HG02981 (cell line): Measurements from ENCODE around the gene CHST7.
"Not testable (repeated sequence)": the region's sequence is repeated elsewhere in the genome, so short reads cannot be mapped to it uniquely, and the experiment has no call there.

Source experiments
- ATAC-seq: cut with Tn5 transposase; IDR thresholded peaks from one replicate; pipeline ENCODE4 v1.9.1; 2021; ENCODE audit warnings: mild to moderate bottlenecking, moderate library complexity; ENCODE audit not compliant: unreplicated experiment

The CHST7 gene, protein sequence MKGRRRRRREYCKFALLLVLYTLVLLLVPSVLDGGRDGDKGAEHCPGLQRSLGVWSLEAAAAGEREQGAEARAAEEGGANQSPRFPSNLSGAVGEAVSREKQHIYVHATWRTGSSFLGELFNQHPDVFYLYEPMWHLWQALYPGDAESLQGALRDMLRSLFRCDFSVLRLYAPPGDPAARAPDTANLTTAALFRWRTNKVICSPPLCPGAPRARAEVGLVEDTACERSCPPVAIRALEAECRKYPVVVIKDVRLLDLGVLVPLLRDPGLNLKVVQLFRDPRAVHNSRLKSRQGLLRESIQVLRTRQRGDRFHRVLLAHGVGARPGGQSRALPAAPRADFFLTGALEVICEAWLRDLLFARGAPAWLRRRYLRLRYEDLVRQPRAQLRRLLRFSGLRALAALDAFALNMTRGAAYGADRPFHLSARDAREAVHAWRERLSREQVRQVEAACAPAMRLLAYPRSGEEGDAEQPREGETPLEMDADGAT

DNA sequence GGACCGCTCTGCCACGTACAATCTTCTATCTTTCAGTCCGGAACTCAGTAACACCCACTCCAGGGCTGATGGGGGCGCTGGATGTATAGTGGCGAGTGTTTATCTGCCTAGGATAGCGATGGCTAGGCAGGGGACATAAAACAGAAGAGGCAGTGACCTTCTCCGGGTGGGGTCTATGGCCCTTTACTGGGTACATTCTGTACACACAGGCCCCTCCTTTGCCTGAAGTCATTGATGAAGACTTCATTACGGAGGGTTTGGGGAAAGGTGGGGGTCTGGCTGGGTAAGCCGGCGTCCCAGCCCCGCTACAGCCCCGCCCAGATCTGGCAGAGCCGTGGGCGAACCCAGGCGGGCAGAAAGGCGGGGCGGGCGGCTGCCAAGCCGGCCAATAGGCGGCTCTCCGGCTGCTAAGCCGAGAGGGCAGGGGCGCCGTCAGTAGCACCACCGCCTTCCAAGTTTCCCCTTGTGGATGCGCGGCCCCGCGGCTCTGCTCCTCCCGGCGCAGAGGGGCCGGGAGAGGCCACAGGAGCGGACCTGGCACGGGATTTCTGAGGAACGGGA, at the start of gene CHST7:
Gene CHST7 (plus strand): TSS at position 435 of the 561 bp plus-strand sequence. CDS start 167 bp downstream, outside the sequence.
- peak; percentile 33 for ATAC-seq

DNA sequence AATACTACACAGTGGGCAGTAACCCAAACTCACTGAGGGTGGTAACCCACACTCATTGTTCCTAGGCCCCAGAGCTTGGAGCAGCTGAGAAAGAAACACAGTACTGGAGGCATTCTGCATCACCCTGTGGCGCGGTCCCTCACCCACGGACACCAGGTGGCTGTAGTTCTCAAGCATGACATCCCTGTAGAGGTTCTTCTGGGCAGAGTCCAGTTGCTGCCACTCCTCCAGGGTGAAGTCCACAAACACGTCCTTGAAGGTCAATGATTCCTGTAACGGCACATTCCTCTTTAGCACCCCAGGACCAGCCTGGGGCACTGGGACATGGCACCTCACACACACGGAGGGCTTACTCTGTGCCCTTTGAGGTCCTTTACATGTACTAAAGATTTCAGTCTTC, 44.9 kb upstream of the CHST7 start:
- not testable (repeated sequence) for ATAC-seq

DNA sequence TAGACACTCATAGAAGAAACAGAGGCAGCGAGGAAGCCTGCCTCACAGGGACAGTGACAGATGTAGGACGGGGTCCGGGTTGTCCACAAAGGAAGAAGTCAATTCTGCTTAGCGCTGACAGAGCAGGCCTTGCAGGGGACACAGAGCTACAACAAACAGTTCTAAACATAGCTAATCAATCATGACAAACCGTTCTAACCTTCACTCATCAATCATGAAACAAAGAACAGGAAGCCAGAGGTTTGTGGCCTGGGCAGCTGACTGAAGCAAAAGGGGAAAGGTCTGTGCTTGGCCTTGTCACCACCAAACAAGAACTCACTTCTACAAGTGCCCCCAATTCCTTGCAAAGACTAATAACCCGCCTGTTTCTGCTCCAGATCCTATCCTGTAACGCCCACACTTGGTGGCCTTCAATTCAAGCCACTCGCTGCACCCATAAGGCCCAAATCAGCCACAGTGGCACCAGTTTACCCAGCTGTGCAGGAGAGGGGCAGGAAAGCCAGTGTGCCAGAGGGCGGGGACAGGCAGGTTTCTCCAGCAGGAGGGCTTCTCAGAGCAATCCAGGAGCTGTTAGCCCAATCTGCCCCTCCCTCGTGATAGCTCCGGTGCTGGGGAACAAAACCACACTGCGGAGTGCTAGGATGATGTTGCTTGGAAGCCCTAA, 43.7 kb upstream of the CHST7 start:
- not testable (repeated sequence) for ATAC-seq

DNA sequence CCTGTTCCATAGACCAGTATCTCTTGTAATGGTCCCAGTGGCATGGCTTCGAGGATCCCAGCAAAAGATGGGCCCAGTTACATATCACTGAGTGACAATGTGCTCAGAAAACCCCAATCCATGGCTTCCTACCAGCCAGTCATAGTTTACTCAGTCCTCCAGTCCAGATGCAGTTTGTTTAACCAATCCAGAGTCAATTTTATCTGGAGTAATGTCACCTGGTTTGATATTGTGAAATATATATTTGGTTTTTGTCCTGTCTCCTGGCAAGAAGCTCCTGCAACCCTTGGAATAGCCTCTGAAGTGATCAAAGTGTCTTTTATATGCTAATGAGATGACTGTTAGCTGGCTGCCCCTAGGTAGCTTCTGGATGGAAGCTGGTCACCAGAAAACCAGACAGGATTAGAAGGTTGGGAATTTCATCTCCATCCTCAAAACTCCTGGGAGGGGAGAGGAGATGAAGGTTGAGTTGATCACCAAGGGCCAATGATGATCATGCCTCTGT, 43.1 kb upstream of the CHST7 start:
- not testable (repeated sequence) for ATAC-seq

DNA sequence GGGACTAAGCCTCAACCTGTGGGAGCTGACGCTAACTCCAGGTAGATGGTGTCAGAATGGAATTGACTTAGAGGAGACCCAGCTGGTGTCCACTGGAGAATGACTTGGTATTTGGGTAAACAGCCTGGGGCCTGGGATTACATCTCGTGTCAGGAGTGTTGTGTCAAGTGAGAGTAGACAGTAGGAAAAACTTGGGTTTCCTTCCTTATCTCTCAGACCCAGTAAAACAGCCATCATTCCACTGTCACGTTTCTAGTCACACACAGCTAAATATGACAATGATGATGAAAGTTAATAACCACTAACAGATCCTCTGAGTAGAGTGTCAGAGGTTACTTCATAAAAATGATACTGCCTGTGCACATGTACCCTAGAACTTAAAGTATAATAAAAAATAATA, 42.1 kb upstream of the CHST7 start:
- ATAC-seq, result no peak

DNA sequence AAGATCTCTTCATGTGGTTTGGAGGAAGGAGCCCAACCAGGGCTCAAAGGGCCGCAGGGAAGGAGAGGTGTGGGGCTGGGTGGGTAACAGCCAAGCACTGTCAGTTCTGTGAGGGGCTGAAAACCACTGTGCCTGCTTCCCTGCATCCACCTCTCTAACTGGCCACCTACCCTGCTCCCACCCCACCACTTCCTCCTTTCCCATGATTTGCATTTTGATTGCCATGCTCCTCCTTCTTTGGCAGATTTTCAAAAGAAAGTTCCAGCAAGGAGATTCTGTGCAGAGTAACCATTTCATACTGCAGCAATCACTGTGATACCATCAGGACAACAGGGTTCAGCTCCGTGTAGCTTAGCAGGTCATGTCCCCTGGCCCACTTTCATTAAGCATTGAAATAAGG, 30.1 kb upstream of the CHST7 start:
- no peak for ATAC-seq

DNA sequence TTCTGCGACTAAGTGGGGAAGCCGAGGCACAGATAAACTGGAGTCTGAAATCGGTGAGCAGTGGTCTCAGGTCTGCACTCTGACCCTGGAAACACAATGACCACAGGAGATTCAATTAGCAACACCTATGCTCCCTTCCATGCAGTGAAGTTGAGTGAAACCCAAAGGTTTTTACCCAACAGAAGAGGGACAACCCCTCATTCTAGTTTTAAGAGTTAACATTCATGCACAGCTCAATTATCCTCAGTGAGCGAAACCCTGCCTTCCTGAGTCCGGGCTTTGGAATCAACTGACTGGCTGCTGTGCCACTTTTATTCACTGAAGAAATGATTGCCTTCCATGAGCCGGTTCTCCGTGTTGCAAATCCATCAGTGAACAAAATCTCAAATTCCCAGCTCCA, 29.0 kb upstream of the CHST7 start:
- not testable (repeated sequence) for ATAC-seq

DNA sequence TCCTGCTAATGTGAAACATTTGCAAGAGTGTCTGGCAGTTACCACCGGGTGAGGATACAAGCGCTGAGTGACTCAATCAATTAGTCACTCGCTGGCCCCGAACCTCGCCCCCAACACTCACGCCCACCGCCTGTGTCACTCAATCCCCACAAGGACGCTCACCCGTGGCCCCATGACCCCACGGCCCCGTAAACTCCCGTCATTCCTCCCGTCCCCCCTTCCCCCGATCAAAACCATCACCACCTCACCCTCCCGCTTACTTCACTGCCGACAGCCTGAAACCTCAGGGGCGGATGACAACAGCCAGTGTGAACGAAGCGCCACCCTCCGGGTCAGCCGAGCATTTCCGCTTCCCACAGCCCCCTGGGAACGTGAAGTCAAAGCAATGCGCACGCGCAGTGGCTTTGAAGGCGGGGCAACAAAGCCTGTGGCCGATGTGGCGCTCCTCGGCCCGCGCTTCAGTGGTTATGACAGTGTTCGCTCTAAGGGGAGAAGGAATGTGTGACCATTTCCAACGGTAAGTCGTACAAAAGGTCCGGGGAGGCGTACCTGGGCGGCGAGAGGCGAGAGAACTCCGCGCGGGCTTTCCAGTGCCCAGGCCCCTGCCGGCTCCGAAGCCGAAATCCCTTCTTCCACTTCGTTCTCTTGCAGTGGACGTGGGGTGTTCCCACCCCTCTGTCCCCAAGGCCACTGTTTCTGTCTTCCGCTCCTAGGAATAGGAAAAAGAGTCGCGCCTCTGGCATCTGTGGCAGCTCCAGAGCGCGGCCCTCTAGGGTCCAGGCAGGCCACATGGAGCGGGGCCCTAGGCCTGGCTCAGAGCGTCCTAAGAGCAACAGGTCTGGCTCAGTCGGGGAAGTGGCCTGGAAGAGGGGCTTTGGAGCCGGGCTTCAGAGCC, 28.2 kb upstream of the CHST7 start, which contains the start of gene ZNF674:
Gene ZNF674 (minus strand): TSS at position 311 of the 895 bp plus-strand sequence. CDS start 3,334 bp downstream, outside the sequence.
- ATAC-seq, result peak; percentile 86

DNA sequence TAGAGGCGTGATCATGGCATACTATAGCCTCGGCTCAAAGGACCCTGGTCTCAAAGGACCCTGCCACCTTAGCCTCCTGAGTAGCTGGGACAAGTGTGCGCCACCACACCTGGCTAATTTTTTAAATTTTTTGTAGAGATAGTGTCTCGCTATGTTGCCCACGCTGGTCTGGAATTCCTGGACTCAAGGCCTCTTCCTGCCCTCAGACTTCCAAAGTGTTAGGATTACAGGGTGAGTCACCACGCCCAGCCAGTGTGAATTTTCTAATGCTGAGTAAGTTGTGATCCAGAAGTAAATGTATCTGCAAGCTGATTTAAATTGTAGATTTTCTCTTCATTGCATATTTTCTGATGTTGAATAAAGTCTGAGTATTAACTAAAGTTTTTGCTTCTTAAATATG, 25.7 kb upstream of the CHST7 start:
- ATAC-seq, result no peak

DNA sequence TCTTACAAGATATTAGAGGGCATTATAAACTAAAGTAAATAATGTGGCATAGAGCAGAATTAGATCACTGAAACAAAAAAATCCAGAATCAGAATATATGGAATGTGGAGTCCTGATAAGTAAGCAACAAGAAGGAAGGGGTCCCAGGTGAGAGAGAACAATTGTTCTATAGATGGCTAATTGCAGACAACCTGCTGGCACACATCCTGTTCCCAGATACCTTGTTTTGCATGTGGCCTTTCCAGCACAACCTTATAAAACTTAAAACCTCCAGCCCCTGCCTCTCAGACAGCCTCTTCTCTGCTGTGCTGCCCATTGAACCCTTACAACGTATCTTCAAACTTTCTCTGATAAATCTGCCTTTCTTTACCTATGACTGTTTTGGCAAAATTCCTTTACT, 23.7 kb upstream of the CHST7 start:
- no peak for ATAC-seq

DNA sequence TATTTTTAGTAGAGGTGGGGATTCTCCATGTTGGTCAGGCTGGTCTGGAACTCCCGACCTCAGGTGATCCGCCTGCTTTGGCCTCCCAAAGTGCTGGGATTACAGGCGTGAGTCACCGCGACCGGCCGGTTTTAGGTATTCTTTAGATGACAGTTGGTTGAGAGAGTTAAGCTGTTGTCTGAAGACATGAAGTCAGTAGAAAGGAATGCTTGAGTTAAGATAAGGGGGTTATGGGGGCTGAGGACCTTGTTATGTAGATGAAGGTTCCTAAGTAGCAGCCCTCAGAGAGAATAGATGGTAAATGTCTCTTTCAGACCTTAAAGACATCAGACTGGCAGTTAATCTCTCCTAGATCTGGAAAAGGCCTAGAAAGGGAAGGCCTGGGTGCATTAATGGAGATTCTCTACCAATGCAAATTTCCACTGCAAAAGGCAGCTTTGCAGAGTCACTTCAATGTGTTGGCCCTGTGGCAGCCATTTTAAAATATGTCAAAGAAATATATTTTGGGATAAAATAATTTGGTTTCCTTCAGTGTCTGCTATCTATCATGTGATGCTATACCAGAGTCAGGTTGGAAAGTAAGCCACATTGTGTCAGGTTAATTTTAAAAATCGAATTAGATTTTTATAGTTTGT, 22.0 kb upstream of the CHST7 start:
- no peak for ATAC-seq

DNA sequence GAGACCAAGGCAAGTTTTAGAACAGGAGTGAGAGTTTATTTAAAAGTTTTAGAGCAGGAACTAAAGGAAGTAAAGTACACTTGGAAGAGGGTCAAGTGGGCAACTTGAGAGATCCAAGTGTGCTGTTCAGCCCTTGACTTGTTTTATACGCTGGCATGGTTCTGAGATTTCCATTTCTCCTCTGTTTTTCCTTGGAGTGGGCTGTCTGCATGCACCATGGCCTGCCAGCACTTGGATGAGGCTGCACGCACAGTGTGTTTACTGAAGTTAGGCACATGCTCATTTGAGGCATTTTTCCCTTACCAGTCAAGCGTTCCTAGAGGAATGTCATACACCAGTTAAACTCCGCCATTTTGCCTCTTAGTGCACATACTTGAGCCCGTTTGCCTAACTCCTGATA, 19.6 kb upstream of the CHST7 start:
- no peak for ATAC-seq

DNA sequence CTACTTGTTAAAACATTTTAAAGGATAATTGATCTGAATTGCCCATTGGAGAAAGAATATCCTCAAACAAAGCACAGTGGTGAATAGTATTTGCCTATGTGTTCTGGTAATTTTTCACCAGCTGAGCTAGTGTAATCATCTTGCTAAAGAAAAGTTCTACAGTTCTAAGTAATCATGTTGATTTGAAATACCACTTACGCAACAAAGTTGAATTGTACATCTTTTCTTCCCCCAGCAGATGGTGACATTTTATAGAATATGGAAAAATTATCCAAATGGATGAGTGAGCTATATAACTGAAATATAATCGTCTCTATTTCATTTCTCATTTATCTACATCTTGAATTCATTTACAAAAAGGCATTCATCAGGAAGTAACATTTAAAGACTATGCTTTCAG, 18.6 kb upstream of the CHST7 start:
- no peak for ATAC-seq

DNA sequence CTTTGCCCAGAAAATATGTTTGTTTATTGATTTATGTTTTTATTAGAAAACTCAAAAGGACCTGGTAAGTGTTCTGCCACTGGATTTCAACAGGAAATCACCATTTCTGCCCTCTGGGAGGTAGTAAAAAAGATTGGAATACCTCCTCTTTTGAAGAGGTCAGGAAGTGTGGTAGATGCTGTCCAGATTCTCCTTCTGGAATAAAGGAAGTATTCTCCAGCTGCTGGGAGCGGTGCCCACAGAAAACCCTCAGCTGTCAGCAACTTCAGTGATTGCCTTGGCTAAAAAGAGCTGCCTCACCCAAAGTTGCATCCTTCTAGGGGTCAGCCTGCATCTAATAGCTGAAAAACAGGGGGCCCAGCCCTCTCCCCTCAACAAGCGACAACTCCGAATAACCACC, 14.5 kb upstream of the CHST7 start:
- no peak for ATAC-seq

DNA sequence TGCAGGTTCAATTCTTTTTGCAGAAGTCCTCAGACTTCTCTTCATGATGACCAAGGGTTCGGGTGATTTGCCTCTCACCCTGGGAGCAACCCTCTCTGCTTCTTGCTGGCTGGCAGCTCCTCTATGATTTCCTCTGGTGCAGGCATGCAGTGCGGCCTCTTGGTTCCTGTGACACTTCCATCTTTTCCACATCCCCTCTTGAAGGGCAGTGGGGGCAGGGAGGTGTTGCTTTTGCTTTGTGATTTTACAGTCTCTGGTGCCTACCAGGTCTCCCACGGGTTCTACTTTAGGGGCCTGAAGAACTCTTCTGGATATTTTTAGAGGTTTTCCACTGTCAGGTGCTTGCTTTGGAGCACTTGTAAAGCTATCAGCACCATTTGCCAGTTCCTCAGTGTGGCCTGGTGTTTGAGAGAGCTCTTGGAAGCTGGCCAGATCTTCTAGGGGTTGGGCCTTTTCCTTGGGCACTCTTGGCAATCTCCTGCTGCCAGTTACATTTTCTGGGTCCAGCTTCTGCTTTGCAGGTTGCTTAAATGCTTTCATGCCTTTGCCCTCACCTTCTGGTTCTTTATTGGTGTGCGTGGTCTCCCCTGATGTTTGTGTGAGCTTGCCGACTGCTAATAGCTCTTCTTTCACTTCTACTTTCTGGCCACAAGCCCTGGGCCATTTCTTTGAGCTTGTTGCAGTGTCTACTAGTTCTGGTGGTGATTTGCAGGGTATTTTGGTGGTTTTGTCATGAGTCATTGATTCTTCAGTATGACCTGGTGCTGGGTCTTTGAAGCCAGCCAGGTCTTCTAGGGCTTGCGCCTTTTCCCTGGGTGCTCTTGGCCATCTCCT, 11.5 kb upstream of the CHST7 start:
- ATAC-seq, result peak; percentile 89

DNA sequence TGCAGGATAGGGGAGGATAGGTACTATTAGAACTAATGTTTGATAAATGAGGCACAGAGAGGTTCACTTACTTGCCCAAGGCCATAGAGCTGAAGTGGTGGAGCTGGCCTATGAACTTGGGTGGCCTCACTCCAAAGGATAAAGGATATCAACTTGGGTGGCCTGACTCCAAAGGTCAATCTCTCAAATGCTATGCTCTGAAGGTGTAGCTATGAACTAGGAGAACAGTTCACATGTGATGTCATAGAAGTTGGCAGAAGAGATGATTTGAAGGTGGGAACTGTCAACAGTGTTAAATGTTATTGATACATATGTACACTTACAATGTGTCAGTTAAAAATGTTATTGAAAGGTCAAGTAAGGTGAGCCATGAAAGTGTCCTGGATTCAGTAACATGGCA, 6.2 kb upstream of the CHST7 start:
- ATAC-seq, result no peak

DNA sequence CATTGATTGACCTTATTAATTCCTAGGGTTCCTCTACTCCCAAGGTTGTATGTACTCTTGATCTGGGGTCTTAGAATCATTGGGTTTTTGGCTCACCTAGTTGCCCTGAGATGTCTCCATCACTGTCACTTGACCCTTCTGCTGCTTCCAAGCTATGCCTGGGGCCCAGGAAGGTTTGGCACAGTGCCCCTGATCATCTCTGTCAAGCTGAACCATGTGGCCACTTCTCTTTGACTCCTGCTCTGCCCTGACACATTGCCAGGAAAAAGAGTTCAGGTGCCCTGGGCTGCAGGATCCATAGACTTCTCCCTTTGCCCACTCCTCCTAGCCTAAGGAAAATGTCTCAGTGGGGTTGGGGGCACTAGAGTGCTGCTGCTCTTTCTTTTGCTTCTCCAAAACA, 3.9 kb upstream of the CHST7 start:
- no peak for ATAC-seq

DNA sequence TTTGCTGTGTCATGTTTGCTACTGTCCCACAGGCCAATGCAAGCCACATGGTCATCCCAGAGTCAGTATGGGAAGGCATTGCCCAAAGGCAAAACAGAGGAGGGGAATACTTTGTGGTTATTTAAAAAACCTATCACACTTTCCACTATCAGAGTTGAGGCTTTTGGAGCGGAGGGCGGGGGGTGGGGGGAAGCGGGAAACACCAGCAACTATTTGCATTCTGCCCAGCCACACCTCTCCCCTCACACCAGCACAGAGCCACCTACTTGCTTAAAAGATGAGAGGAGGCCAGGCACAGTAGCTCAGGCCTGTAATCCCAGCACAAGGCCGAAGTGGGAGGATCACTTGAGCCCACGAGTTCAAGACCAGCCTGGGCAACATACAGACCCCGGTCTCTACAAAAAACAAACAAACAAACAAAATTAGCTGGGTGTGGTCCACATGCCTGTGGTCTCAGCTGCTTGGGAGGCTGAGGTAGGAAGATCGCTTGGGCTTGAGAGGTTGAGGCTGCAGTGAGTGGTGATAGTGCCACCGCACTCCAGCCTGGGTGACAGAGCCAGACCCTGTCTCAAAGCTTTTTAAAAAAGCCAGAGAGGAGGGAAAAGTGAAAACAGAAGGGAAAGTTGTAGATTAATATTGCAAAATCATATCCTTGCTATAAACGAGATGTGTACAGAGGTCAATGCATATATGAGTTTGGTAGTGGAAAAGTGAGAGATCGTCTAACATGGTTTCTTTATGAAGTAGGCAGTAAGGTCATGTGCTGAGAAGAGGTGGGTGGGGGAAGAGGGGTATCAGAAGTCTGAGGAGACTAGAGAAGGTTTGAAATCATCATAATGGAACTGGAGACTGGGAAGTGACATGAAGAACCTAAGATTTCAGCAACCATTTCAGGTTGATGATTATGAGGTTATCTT, 1.9 kb upstream of the CHST7 start:
- ATAC-seq, result no peak
